Fibroblast of lung (primary cell): ENCODE measurements around the gene LRRC49. TPM values are rescaled to one million over a fixed set of nuclear protein-coding genes. Genes with fewer than 3 reads are reported as not detected.

ENCODE experiments used
- DNase-seq, 2 donors: peaks; one replicate each; pipeline versions ENCODE4 v3.0.0 to v3.0.0-alpha.2; 2010; ENCODE audit warnings: low read depth in 2 of 2
- H2AFZ ChIP-seq: 2 replicates; pipeline ENCODE4 v1.5.1; 2012; ENCODE audit warnings: low read length, control low read depth, inconsistent platforms
- H3K27ac ChIP-seq: 2 replicates; pipeline ENCODE4 v1.5.1; 2011; ENCODE audit warnings: low read length, control low read depth; ENCODE audit not compliant: insufficient read depth
- H3K27me3 ChIP-seq: 2 replicates; pipeline ENCODE4 v1.5.1; 2011; ENCODE audit warnings: mild to moderate bottlenecking, low read length; ENCODE audit not compliant: control insufficient read depth, insufficient read depth
- H3K36me3 ChIP-seq: 2 replicates; pipeline ENCODE4 v1.5.1; 2011; ENCODE audit warnings: low read length; ENCODE audit not compliant: control insufficient read depth, insufficient read depth
- H3K4me1 ChIP-seq: 2 replicates; pipeline ENCODE4 v1.5.1; 2011; ENCODE audit warnings: low read length; ENCODE audit not compliant: control insufficient read depth, insufficient read depth; ENCODE audit errors: extremely low read depth
- H3K4me2 ChIP-seq: 2 replicates; pipeline ENCODE4 v1.5.1; 2011; ENCODE audit warnings: low read length, control low read depth; ENCODE audit not compliant: insufficient read depth; ENCODE audit errors: extremely low read depth
- H3K4me3 ChIP-seq, 4 experiments: fragments of 200-600 bp in 1 of 4; sonication (generic) in 1 of 4; replicated peaks in 1 of 4; 2 replicates each; pipeline ENCODE4 v1.5.1; 2011 to 2016; ENCODE audit warnings: low read length in 4 of 4, low read depth in 3 of 4, mild to moderate bottlenecking in 3 of 4, control low read depth in 2 of 4, inconsistent platforms in 1 of 4, mixed read lengths in 1 of 4; ENCODE audit not compliant: insufficient read depth in 1 of 4; ENCODE audit errors: control extremely low read depth in 1 of 4
- H3K79me2 ChIP-seq: 2 replicates; pipeline ENCODE4 v1.5.1; 2012; ENCODE audit warnings: mild to moderate bottlenecking, low read length, inconsistent platforms; ENCODE audit not compliant: control insufficient read depth, insufficient read depth
- H3K9ac ChIP-seq: 2 replicates; pipeline ENCODE4 v1.5.1; 2011; ENCODE audit warnings: mild to moderate bottlenecking, low read length, control low read depth; ENCODE audit not compliant: insufficient read depth
- H3K9me3 ChIP-seq: 2 replicates; pipeline ENCODE4 v1.5.1; 2012; ENCODE audit warnings: low read depth, low read length; ENCODE audit not compliant: control insufficient read depth, insufficient read depth
- H4K20me1 ChIP-seq: 2 replicates; pipeline ENCODE4 v1.5.1; 2011; ENCODE audit warnings: low read length; ENCODE audit not compliant: control insufficient read depth, insufficient read depth; ENCODE audit errors: extremely low read depth
- EZH2 ChIP-seq: IDR thresholded peaks from 2 replicates; pipeline ENCODE4 v1.5.1; 2012; ENCODE audit warnings: low read length, control low read depth, mild to moderate bottlenecking; ENCODE audit errors: missing control alignments
- polyA plus RNA-seq, 2 donors: library from polyadenylated mRNA; depleted of rRNA in 1 of 2; stranded (reverse) in 1 of 2; unstranded in 1 of 2; fragments of >200 nt; gene quantifications; 2 replicates each; pipeline ENCODE4 v1.2.1, GENCODE V29; 2011 to 2012; ENCODE audit warnings: missing spikeins in 1 of 2
- total RNA-seq: library from RNA; depleted of rRNA; stranded (reverse); fragments of >200 nt; gene quantifications from 2 replicates; pipeline ENCODE4 v1.2.1, GENCODE V29; 2014
- TF ChIP-seq, protein P1 (sequence below), 2 donors: IDR thresholded peaks in 1 of 2; conservative IDR thresholded peaks in 1 of 2; 1 replicate in 1 of 2; 2 replicates in 1 of 2; pipeline ENCODE4 v1.5.1; 2011 to 2012; ENCODE audit warnings: low read length in 2 of 2, control low read depth in 1 of 2, inconsistent platforms in 1 of 2, low read depth in 1 of 2, mild to moderate bottlenecking in 1 of 2

LRRC49 gene
- total and polyA plus RNA-seq, 2 donors (not counting 1 experiment from before 2014, with no cell fraction given): 10.0 to 31.5 TPM

DNA sequence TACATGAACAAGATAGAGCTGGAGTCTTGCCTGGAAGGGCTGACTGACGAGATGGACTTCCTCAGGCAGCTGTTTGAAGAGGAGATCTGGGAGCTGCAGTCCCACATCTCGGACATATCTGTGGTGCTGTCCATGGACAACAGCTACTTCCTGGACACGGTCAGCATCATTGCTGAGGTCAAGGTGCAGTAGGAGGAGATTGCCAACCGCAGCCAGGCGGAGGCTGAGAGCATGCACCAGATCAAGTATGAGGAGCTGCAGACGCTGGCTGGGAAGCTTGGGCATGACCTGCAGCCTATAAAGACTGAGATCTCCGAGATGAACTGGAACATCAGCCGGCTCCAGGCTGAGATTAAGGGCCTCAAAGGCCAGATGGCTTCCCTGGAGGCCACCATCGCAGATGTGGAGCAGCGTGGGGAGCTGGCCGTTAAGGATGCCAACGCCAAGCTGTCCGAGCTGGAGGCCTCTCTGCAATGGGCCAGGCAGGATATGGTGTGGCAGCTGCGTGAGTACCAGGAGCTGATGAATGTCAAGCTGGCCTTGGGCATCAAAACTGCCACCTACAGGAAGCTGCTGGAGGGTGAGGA lies 33.2 kb upstream of the LRRC49 start:
- peaks cover 34% of the 10 kb centered on the region for H3K4me1 ChIP-seq
- TF ChIP-seq, protein P1, sequence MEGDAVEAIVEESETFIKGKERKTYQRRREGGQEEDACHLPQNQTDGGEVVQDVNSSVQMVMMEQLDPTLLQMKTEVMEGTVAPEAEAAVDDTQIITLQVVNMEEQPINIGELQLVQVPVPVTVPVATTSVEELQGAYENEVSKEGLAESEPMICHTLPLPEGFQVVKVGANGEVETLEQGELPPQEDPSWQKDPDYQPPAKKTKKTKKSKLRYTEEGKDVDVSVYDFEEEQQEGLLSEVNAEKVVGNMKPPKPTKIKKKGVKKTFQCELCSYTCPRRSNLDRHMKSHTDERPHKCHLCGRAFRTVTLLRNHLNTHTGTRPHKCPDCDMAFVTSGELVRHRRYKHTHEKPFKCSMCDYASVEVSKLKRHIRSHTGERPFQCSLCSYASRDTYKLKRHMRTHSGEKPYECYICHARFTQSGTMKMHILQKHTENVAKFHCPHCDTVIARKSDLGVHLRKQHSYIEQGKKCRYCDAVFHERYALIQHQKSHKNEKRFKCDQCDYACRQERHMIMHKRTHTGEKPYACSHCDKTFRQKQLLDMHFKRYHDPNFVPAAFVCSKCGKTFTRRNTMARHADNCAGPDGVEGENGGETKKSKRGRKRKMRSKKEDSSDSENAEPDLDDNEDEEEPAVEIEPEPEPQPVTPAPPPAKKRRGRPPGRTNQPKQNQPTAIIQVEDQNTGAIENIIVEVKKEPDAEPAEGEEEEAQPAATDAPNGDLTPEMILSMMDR (conservative IDR thresholded peaks at IDR 0.05 in 1 of 2, IDR thresholded peaks at IDR 0.05 in 1 of 2; ENCODE audit: low read depth in 1 of 2, low read length in 2 of 2): no peak
- no peak for TF ChIP-seq EZH2

DNA sequence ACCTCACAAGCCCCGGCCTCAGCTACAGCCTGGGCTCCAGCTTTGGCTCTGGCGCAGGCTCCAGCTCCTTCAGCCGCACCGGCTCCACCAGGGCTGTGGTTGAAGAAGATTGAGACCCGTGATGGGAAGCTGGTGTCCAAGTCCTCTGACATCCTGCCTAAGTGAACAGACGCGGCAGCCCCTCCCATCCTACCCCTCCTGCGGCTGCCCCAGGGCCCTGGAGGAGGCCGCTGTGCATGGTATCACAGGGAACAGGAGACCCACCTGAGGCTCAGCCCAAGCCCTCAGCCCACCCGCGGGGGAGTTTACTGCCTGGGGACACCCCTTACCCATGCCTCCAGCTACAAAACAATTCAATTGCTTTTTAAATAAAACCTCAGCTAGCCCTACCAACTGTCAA lies 32.6 kb upstream of the LRRC49 start:
- H3K4me1 ChIP-seq: peaks cover 32% of the 10 kb centered on the region
- no peak overlapping the region for H3K27ac ChIP-seq
- H3K4me2 ChIP-seq: no peak overlapping the region
- no peaks in the 10 kb centered on the region for H3K36me3 ChIP-seq
- no peak overlapping the region for H3K9ac ChIP-seq
- no peak overlapping the region for H3K4me3 ChIP-seq
- H3K79me2 ChIP-seq: no peaks in the 10 kb centered on the region
- H2AFZ ChIP-seq: no peak overlapping the region
- TF ChIP-seq EZH2: no peak
- TF ChIP-seq, protein P1 (conservative IDR thresholded peaks at IDR 0.05 in 1 of 2, IDR thresholded peaks at IDR 0.05 in 1 of 2; ENCODE audit: low read depth in 1 of 2, low read length in 2 of 2): no peak
- H4K20me1 ChIP-seq: no peaks in the 10 kb centered on the region
- no peak for DNase-seq
- H3K27me3 ChIP-seq: no peaks in the 10 kb centered on the region
- H3K9me3 ChIP-seq: no peaks in the 10 kb centered on the region

More for the DNA sequence above, 33.2 kb upstream of the LRRC49 start:
- Histone ChIP-seq H3K27me3 (no peaks in the 10 kb centered on the region), H2AFZ (no peak overlapping the region), H3K79me2 (no peaks in the 10 kb centered on the region), H3K27ac (no peak overlapping the region), H3K9me3 (no peaks in the 10 kb centered on the region), H3K4me3 (no peak overlapping the region), H3K9ac (no peak overlapping the region), H3K4me2 (no peak overlapping the region), H3K36me3 (no peaks in the 10 kb centered on the region), H4K20me1 (no peaks in the 10 kb centered on the region)
- no peak for DNase-seq

DNA sequence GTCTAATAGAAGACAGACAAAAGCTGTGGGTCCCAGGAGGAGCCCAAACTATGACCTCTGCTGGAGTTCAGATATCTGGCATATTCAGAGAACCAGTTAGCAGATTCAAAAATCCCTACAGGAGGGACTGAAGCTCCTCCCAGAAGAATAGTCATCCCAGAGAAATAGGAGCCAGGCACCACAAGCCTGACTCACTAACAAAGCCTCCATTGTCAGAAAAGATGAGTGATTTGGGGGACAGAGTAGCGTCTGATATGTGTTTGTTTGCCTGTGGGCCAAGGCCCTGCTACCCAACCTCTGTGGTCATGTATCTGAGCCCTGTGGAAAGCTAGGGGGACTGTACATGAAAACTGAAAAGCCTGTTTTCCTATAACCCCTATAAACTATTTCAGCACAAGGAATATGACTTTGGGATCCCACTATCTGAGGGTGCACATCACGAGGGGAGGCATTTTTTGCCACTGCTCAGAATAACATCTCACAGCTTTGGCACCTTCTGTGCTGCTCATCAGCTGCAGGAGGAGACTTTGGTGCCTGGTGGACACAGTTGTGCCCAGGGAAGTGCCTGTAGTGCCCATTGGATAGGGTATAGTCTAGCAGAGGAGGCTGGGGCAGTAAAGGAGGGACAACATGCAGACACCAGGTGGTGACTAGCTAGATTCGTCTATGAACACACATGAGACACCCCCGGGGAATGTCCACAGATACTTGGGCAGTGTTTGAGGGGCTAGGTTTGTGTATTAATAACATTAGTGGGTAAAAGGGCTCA lies 29.0 kb upstream of the LRRC49 start:
- DNase-seq: peak; percentile 85 to 94
- Histone ChIP-seq H3K27me3 (no peaks in the 10 kb centered on the region), H3K9ac (no peak overlapping the region), H4K20me1 (no peaks in the 10 kb centered on the region), H2AFZ (no peak overlapping the region), H3K9me3 (no peaks in the 10 kb centered on the region), H3K27ac (peak overlapping the region; percentile 59), H3K79me2 (no peaks in the 10 kb centered on the region), H3K4me1 (peaks cover 22% of the 10 kb centered on the region), H3K4me3 (no peak overlapping the region), H3K36me3 (no peaks in the 10 kb centered on the region), H3K4me2 (peak overlapping the region; percentile 0)
- TF ChIP-seq EZH2: no peak
- TF ChIP-seq, protein P1 (conservative IDR thresholded peaks at IDR 0.05 in 1 of 2, IDR thresholded peaks at IDR 0.05 in 1 of 2; ENCODE audit: low read depth in 1 of 2, low read length in 2 of 2): no peak
